K562 (cell line): ENCODE measurements around the gene PRRX1. TPM values are rescaled to one million over a fixed set of nuclear protein-coding genes. Genes with fewer than 3 reads are reported as not detected.

Experiments used
- ETV5 ChIP-seq: sonication (generic); formaldehyde crosslinking; IDR thresholded peaks from 2 replicates; pipeline ENCODE4 v1.4.0; 2020; ENCODE audit warnings: low read depth, mild to moderate bottlenecking, missing genetic modification reagents
- GATAD2B ChIP-seq: fragments of 450-650 bp; IDR thresholded peaks from 2 replicates; pipeline ENCODE4 v1.6.1; 2017; ENCODE audit warnings: mild to moderate bottlenecking, borderline replicate concordance
- GMEB1 ChIP-seq: fragments of 250-450 bp; sonication (Bioruptor Pico); IDR thresholded peaks from 2 replicates; pipeline ENCODE4 v1.4.0; 2020; ENCODE audit warnings: mild to moderate bottlenecking
- NCOR1 ChIP-seq: fragments of 450-650 bp; IDR thresholded peaks from 2 replicates; pipeline ENCODE4 v1.6.1; 2016; ENCODE audit warnings: mild to moderate bottlenecking, moderate library complexity
- REST ChIP-seq, 2 experiments: fragments of 450-650 bp; formaldehyde crosslinking in 1 of 2; IDR thresholded peaks; 2 replicates each; pipeline versions ENCODE4 v1.4.0 to v1.6.1; 2014 to 2020; ENCODE audit warnings: mild to moderate bottlenecking in 2 of 2, borderline replicate concordance in 1 of 2, low read depth in 1 of 2
- ZNF696 ChIP-seq: fragments of 250-450 bp; sonication (Bioruptor Pico); conservative IDR thresholded peaks from 2 replicates; pipeline ENCODE4 v1.4.0; 2020; ENCODE audit warnings: mild to moderate bottlenecking, moderate library complexity
- polyA plus RNA-seq, 8 experiments: library from polyadenylated mRNA; depleted of rRNA in 4 of 8; stranded (reverse) in 5 of 8; unstranded in 3 of 8; fragments of >200 nt; fragmentation: Nextera tagmentation in 2 of 8; fragmentation: Illumina TruSeq in 1 of 8; extraction: Ambion mirVana in 2 of 8; extraction: Trizol in 1 of 8; gene quantifications; 2 replicates each; pipeline versions ENCODE4 v1.2.1 to v1.2.3, GENCODE V29; 2011 to 2014; ENCODE audit warnings: inconsistent platforms in 1 of 8, missing spikeins in 1 of 8
- total RNA-seq, 7 experiments: library from RNA; depleted of rRNA in 6 of 7; stranded (reverse); fragments of >200 nt in 6 of 7; fragmentation: Illumina TruSeq in 2 of 7; extraction: Trizol in 2 of 7; gene quantifications; 2 replicates each; pipeline versions ENCODE4 v1.2.1 to v1.2.3, GENCODE V29; 2011 to 2021; ENCODE audit warnings: low replicate concordance in 1 of 7

PRRX1 gene
- total and polyA plus RNA-seq, 9 of the 15 experiments (the other 6 are each of a cell fraction or from before 2014, with no cell fraction given): not detected

GRCh38 chr1:170707117-170707516 is 43.2 kb downstream of the PRRX1 start (continued):
- TF ChIP-seq REST (IDR thresholded peaks at IDR 0.05; ENCODE audit: borderline replicate concordance) (no peak), REST (CRISPR knock-in tag; IDR thresholded peaks at IDR 0.05; ENCODE audit: low read depth) (no peak), ZNF696 (CRISPR knock-in tag) (no peak), NCOR1 (no peak), GMEB1 (CRISPR knock-in tag) (no peak), ETV5 (CRISPR knock-in tag) (no peak), GATAD2B (no peak)
